IMR-90 (cell line): ENCODE measurements around the gene TNFRSF1A. TPM values are rescaled to one million over a fixed set of nuclear protein-coding genes. Genes with fewer than 3 reads are reported as not detected.
A peak's percentile ranks its signal among the peaks of the same experiment; 100 is the strongest.

Experiments
- ATAC-seq: fragments of 200-7000 bp; cut with Tn5 transposase; 2 replicates; pipeline ENCODE4 v1.9.1; 2020; ENCODE audit warnings: low read depth, mild to moderate bottlenecking, moderate library complexity
- BruUV-seq: library from RNA; stranded (reverse); fragments of 400-500 nt; replicated peaks from 2 replicates; lab custom pipeline; 2021; lab: Mats Ljungman, UMichigan
- CTCF ChIA-PET: fragments of 300-600 bp; formaldehyde crosslinking; extraction: SDS; loops from one replicate; lab custom pipeline; 2021; ENCODE audit warnings: antibody characterized with exemption; lab: Yijun Ruan, JAX
- POLR2A ChIA-PET: fragments of 300-600 bp; sonication (Branson Sonifier 250); formaldehyde crosslinking; loops from one replicate; lab custom pipeline; 2022; ENCODE audit warnings: antibody characterized with exemption; ENCODE audit not compliant: unreplicated experiment; lab: Charles Lee
- DNase-seq: peaks from one replicate; pipeline ENCODE4 v3.0.0; 2013
- H2AFZ ChIP-seq: replicated peaks from 2 replicates; pipeline ENCODE3; 2013; ENCODE audit warnings: low read length, mild to moderate bottlenecking; ENCODE audit not compliant: poor library complexity
- H2AK5ac ChIP-seq: 2 replicates; pipeline ENCODE4 v1.6.1; 2013; ENCODE audit warnings: low read depth, low read length, inconsistent platforms
- H2AK9ac ChIP-seq: replicated peaks from 2 replicates; pipeline ENCODE3; 2013; ENCODE audit warnings: mild to moderate bottlenecking, low read depth, low read length, moderate library complexity; ENCODE audit not compliant: poor library complexity
- H2BK120ac ChIP-seq: 2 replicates; pipeline ENCODE4 v1.6.1; 2013; ENCODE audit warnings: low read depth, low read length, inconsistent platforms
- H2BK15ac ChIP-seq: 3 replicates; pipeline ENCODE4 v1.6.1; 2013; ENCODE audit warnings: low read depth, low read length, inconsistent platforms
- H2BK20ac ChIP-seq: 2 replicates; pipeline ENCODE4 v1.6.1; 2013; ENCODE audit warnings: low read depth, mild to moderate bottlenecking, inconsistent platforms, low read length, moderate library complexity
- H2BK5ac ChIP-seq: 2 replicates; pipeline ENCODE4 v1.6.1; 2013; ENCODE audit warnings: mild to moderate bottlenecking, low read depth, low read length, inconsistent platforms; ENCODE audit not compliant: poor library complexity, severe bottlenecking
- H3K14ac ChIP-seq: replicated peaks from 2 replicates; pipeline ENCODE4 v1.6.1; 2013; ENCODE audit warnings: low read depth, low read length, inconsistent platforms
- H3K18ac ChIP-seq: 2 replicates; pipeline ENCODE4 v1.6.1; 2013; ENCODE audit warnings: low read depth, low read length, control low read depth
- H3K23ac ChIP-seq: 2 replicates; pipeline ENCODE4 v1.6.1; 2013; ENCODE audit warnings: low read depth, low read length, inconsistent platforms
- H3K27ac ChIP-seq: 2 replicates; pipeline ENCODE4 v1.5.1; 2013; ENCODE audit warnings: mild to moderate bottlenecking, control low read depth, low read length; ENCODE audit not compliant: insufficient read depth
- H3K27me3 ChIP-seq: 2 replicates; pipeline ENCODE4 v1.6.1; 2013; ENCODE audit warnings: low read length; ENCODE audit not compliant: control insufficient read depth, insufficient read depth
- H3K36me3 ChIP-seq: 2 replicates; pipeline ENCODE4 v1.6.1; 2013; ENCODE audit warnings: low read length, mixed read lengths; ENCODE audit not compliant: control insufficient read depth, insufficient read depth
- H3K4ac ChIP-seq: 2 replicates; pipeline ENCODE4 v1.6.1; 2013; ENCODE audit warnings: low read depth, low read length, inconsistent platforms
- H3K4me1 ChIP-seq: 2 replicates; pipeline ENCODE4 v1.6.1; 2013; ENCODE audit warnings: low read length, mixed read lengths; ENCODE audit not compliant: control insufficient read depth, insufficient read depth
- H3K4me2 ChIP-seq: 2 replicates; pipeline ENCODE4 v1.6.1; 2013; ENCODE audit warnings: low read depth, mild to moderate bottlenecking, control low read depth, low read length, moderate library complexity
- H3K4me3 ChIP-seq: 2 replicates; pipeline ENCODE4 v1.5.1; 2013; ENCODE audit warnings: low read depth, mild to moderate bottlenecking, control low read depth, low read length, moderate library complexity; ENCODE audit not compliant: insufficient read depth
- H3K56ac ChIP-seq: 2 replicates; pipeline ENCODE4 v1.6.1; 2013; ENCODE audit warnings: low read length, inconsistent platforms; ENCODE audit not compliant: insufficient read depth; ENCODE audit errors: extremely low read depth
- H3K79me1 ChIP-seq, 2 experiments: 2 replicates each; pipeline ENCODE4 v1.6.1; 2013; ENCODE audit warnings: low read length in 2 of 2, inconsistent platforms in 1 of 2, low read depth in 1 of 2
- H3K9ac ChIP-seq: 2 replicates; pipeline ENCODE4 v1.6.1; 2013; ENCODE audit warnings: low read depth, low read length, control low read depth
- H3K9me1 ChIP-seq: 2 replicates; pipeline ENCODE4 v1.6.1; 2013; ENCODE audit warnings: low read length, inconsistent platforms; ENCODE audit not compliant: insufficient read depth
- H3K9me3 ChIP-seq: 2 replicates; pipeline ENCODE4 v1.6.1; 2013; ENCODE audit warnings: low read length; ENCODE audit not compliant: control insufficient read depth, insufficient read depth
- H4K20me1 ChIP-seq: 2 replicates; pipeline ENCODE4 v1.6.1; 2013; ENCODE audit warnings: low read length, inconsistent platforms; ENCODE audit not compliant: insufficient read depth
- H4K5ac ChIP-seq: 2 replicates; pipeline ENCODE4 v1.6.1; 2013; ENCODE audit warnings: mild to moderate bottlenecking, low read depth, low read length, control low read depth
- H4K8ac ChIP-seq, 2 experiments: 2 replicates each; pipeline ENCODE4 v1.6.1; 2013; ENCODE audit warnings: low read depth in 2 of 2, low read length in 2 of 2, control low read depth in 1 of 2, inconsistent platforms in 1 of 2
- H4K91ac ChIP-seq: 2 replicates; pipeline ENCODE4 v1.6.1; 2013; ENCODE audit warnings: low read depth, low read length, inconsistent platforms; ENCODE audit not compliant: insufficient read depth
- BHLHE40 ChIP-seq: fragments of 150-350 bp; IDR thresholded peaks from 2 replicates; pipeline ENCODE4 v1.6.1; 2016; ENCODE audit warnings: mild to moderate bottlenecking, low read depth, low read length
- CEBPB ChIP-seq: IDR thresholded peaks from 2 replicates; pipeline ENCODE4 v1.6.1; 2012; ENCODE audit warnings: low read depth, low read length, improper control_type of control experiment
- CTCF ChIP-seq: conservative IDR thresholded peaks from 2 replicates; pipeline ENCODE4 v1.5.1; 2012; ENCODE audit warnings: mild to moderate bottlenecking, low read depth, low read length, improper control_type of control experiment
- ELK1 ChIP-seq: fragments of 150-350 bp; IDR thresholded peaks from 2 replicates; pipeline ENCODE4 v1.6.1; 2016; ENCODE audit warnings: low read depth, mild to moderate bottlenecking, low read length, moderate library complexity, borderline replicate concordance
- FOS ChIP-seq: fragments of 150-350 bp; IDR thresholded peaks from 2 replicates; pipeline ENCODE4 v1.6.1; 2016; ENCODE audit warnings: low read depth, low read length
- WGBS, 2 experiments: methylation state at CpG; one replicate each; pipeline versions ENCODE4 v1.1.5 to v1.1.7; 2013; ENCODE audit warnings: missing lambda C conversion rate in 2 of 2; ENCODE audit not compliant: insufficient read length in 1 of 2; ENCODE audit errors: extremely low coverage in 2 of 2; 5-methylcytosine and 5-hydroxymethylcytosine counted together
- dilution Hi-C: fragments of 300-500 bp; cut with HindIII; formaldehyde crosslinking; loops from one replicate; pipeline ENCODE4 v1.14.3; 2018; ENCODE audit warnings: low sequenced_read_pairs; ENCODE audit not compliant: unreplicated experiment
- in situ Hi-C: fragments of 300-500 bp; cut with MboI; formaldehyde crosslinking; loops from 3 replicates; pipeline ENCODE4 v1.14.3; 2019; ENCODE audit warnings: low sequenced_read_pairs, inconsistent platforms, mixed read lengths
- intact Hi-C: fragments of 100-400 bp; cut with micrococcal nuclease; formaldehyde crosslinking; loops from 2 replicates; pipeline ENCODE4 v1.10.0; 2022
- polyA plus RNA-seq, 3 experiments: library from polyadenylated mRNA; depleted of rRNA; stranded (reverse); fragments of >200 nt; gene quantifications; 2 replicates each; pipeline ENCODE4 v1.2.3, GENCODE V29; 2012; ENCODE audit warnings: low replicate concordance in 1 of 3
- total RNA-seq: library from RNA; depleted of rRNA; stranded (reverse); fragments of >200 nt; gene quantifications from 2 replicates; pipeline ENCODE4 v1.2.3, GENCODE V29; 2012

TNFRSF1A gene
- total and polyA plus RNA-seq, 2 of the 4 experiments (the other 2 are of a cell fraction) = 79.6 to 136 TPM

GRCh38 chr12:6333029-6333428 lies 8.8 kb downstream of the TNFRSF1A start (continued):
- no peak for TF ChIP-seq CTCF

- H3K36me3 ChIP-seq = peaks cover 67% of the 10 kb centered on the region
- peak overlapping the region; percentile 75; the same call in 1 of the 3 replicates for H2BK15ac ChIP-seq
- peak; percentile 90 for DNase-seq
- no peak for ATAC-seq
- H3K4me2 ChIP-seq = peak overlapping the region; percentile 14; the same call in 1 of the 2 replicates
- peak overlapping the region; percentile 94 for H3K27ac ChIP-seq
- H3K14ac ChIP-seq = peak overlapping the region; percentile 45; the same call in 1 of the 2 replicates
- dilution Hi-C loops (no loop called here), in situ Hi-C loops (loop anchor here (10.0 kb wide), 1 partner anchor 212 kb away; no protein-coding TSS in a partner anchor), intact Hi-C loops (no loop called here)
- no peak overlapping the region for H3K18ac ChIP-seq
- H2AFZ ChIP-seq = no peak overlapping the region
- H3K23ac ChIP-seq = peak overlapping the region; percentile 14; the same call in 1 of the 2 replicates
- ChIA-PET CTCF (interaction anchor here (1.8 kb wide), 1 partner anchor 9 kb away, joined by 4 read pairs; no protein-coding TSS in a partner anchor), POLR2A (no interaction called here)
- no peaks in the 10 kb centered on the region for H3K9me3 ChIP-seq
- TF ChIP-seq FOS = peak; percentile 82
- no peak for TF ChIP-seq ELK1
- peak; percentile 30; the same call in 1 of the 2 replicates for TF ChIP-seq BHLHE40
- TF ChIP-seq CEBPB = peak; percentile 86
- peak overlapping the region; percentile 95 for H2BK5ac ChIP-seq
- no peak overlapping the region for H2AK9ac ChIP-seq
- no peak overlapping the region for H3K9ac ChIP-seq
- peaks cover 70% of the 10 kb centered on the region for H4K20me1 ChIP-seq
- H2BK20ac ChIP-seq = 0 out of 2 replicates have a peak overlapping the region, but pooled peaks have one; percentile 4
- peak overlapping the region; percentile 54 for H4K91ac ChIP-seq
- peak overlapping the region; percentile 86; the same call in 1 of the 2 replicates for H2AK5ac ChIP-seq
- H3K4me3 ChIP-seq = no peak overlapping the region
- H3K79me1 ChIP-seq = peaks cover 28 to 92% of the 10 kb centered on the region in 2 experiments
- BruUV-seq = no TSS peak
- peak overlapping the region; percentile 22; the same call in 1 of the 2 replicates for H4K5ac ChIP-seq
- peak overlapping the region in 1 of 2 experiments; percentile 32; a peak in 1 of 4 replicates for H4K8ac ChIP-seq
- peak overlapping the region; percentile 99 for H3K4ac ChIP-seq
- no peak overlapping the region for H3K56ac ChIP-seq
- peak overlapping the region; percentile 28 for H2BK120ac ChIP-seq
- peaks cover 19% of the 10 kb centered on the region for H3K9me1 ChIP-seq
- WGBS, 2 experiments = no CpG with 5 or more reads among the region's 4 CpGs
- peaks cover 45% of the 10 kb centered on the region for H3K4me1 ChIP-seq
- H3K27me3 ChIP-seq = no peaks in the 10 kb centered on the region
Observed at GRCh38 chr12:6332459-6332858, 9.4 kb downstream of the TNFRSF1A start.
